H1 (cell line): ENCODE measurements around the gene DNAJC16. TPM values are rescaled to one million over a fixed set of nuclear protein-coding genes. Genes with fewer than 3 reads are reported as not detected.

Experiments
- CTCF ChIA-PET: fragments of 300-600 bp; sonication (Branson Sonifier 250); formaldehyde crosslinking; loops from one replicate; lab custom pipeline; 2021; ENCODE audit not compliant: partially characterized antibody; lab: Charles Lee
- POLR2A ChIA-PET: fragments of 300-600 bp; sonication (Branson Sonifier 250); formaldehyde crosslinking; loops from one replicate; lab custom pipeline; 2021; ENCODE audit warnings: inconsistent platforms; ENCODE audit not compliant: partially characterized antibody; lab: Charles Lee
- DNase-seq, 2 experiments: peaks; one replicate each; pipeline versions ENCODE4 v3.0.0 to v3.0.0-alpha.2; 2010 to 2022; ENCODE audit warnings: low spot score in 2 of 2, low read depth in 1 of 2, mixed read lengths in 1 of 2
- FAIRE-seq: peaks from 2 replicates; lab custom pipeline; 2011; peaks lifted over from hg19 to GRCh38; lab: Jason Lieb, UNC
- H2AFZ ChIP-seq: 2 replicates; pipeline ENCODE4 v1.8.1; 2012; ENCODE audit warnings: low read length, inconsistent platforms
- H2AK5ac ChIP-seq: 2 replicates; pipeline ENCODE4 v1.6.1; 2013; ENCODE audit warnings: low read depth, low read length
- H2BK120ac ChIP-seq: replicated peaks from 2 replicates; pipeline ENCODE3; 2013; ENCODE audit warnings: low read depth, low read length, inconsistent platforms
- H2BK12ac ChIP-seq: 2 replicates; pipeline ENCODE4 v1.6.1; 2013; ENCODE audit warnings: low read depth, low read length
- H2BK15ac ChIP-seq: 2 replicates; pipeline ENCODE4 v1.6.1; 2013; ENCODE audit warnings: low read length
- H2BK20ac ChIP-seq: 2 replicates; pipeline ENCODE4 v1.6.1; 2013; ENCODE audit warnings: low read length
- H2BK5ac ChIP-seq: 2 replicates; pipeline ENCODE4 v1.6.1; 2013; ENCODE audit warnings: low read depth, low read length
- H3K14ac ChIP-seq: 2 replicates; pipeline ENCODE4 v1.6.1; 2013; ENCODE audit warnings: inconsistent platforms; ENCODE audit not compliant: insufficient read length
- H3K18ac ChIP-seq: 2 replicates; pipeline ENCODE4 v1.6.1; 2013; ENCODE audit warnings: low read length; ENCODE audit errors: extremely low read depth
- H3K23ac ChIP-seq: 2 replicates; pipeline ENCODE4 v1.6.1; 2013; ENCODE audit warnings: inconsistent platforms; ENCODE audit not compliant: insufficient read length
- H3K23me2 ChIP-seq: 2 replicates; pipeline ENCODE4 v1.6.1; 2013; ENCODE audit warnings: low read depth, low read length
- H3K27ac ChIP-seq: 2 replicates; pipeline ENCODE4 v1.6.1; 2011; ENCODE audit warnings: low read depth, low read length, inconsistent platforms
- H3K27me3 ChIP-seq, 4 experiments: replicated peaks in 1 of 4; 1 replicate in 1 of 4; 2 replicates in 3 of 4; pipeline versions ENCODE4 v1.6.1 to v1.8.1; 2011 to 2013; ENCODE audit warnings: low read length in 3 of 4, mild to moderate bottlenecking in 3 of 4, inconsistent platforms in 2 of 4, mixed read lengths in 2 of 4, moderate library complexity in 1 of 4; ENCODE audit not compliant: control insufficient read depth in 3 of 4, insufficient read depth in 3 of 4; ENCODE audit errors: extremely low read depth in 1 of 4
- H3K36me3 ChIP-seq, 4 experiments: 2 replicates each; pipeline versions ENCODE4 v1.6.1 to v1.8.1; 2011 to 2013; ENCODE audit warnings: mild to moderate bottlenecking in 4 of 4, low read length in 3 of 4, moderate library complexity in 2 of 4, control low read depth in 1 of 4, inconsistent platforms in 1 of 4; ENCODE audit not compliant: insufficient read depth in 4 of 4, control insufficient read depth in 2 of 4
- H3K4ac ChIP-seq: replicated peaks from 2 replicates; pipeline ENCODE3; 2013; ENCODE audit warnings: low read length, low read depth, mixed read lengths, inconsistent platforms; ENCODE audit not compliant: insufficient read length
- H3K4me1 ChIP-seq, 4 experiments: replicated peaks in 1 of 4; 1 replicate in 1 of 4; 2 replicates in 3 of 4; pipeline versions ENCODE4 v1.6.1 to v1.8.1; 2011 to 2013; ENCODE audit warnings: low read length in 3 of 4, inconsistent platforms in 2 of 4, mixed read lengths in 1 of 4; ENCODE audit not compliant: insufficient read depth in 4 of 4, control insufficient read depth in 3 of 4
- H3K4me2 ChIP-seq, 2 experiments: 2 replicates each; pipeline versions ENCODE4 v1.6.1 to v1.8.1; 2011 to 2013; ENCODE audit warnings: low read depth in 2 of 2, low read length in 2 of 2, control low read depth in 1 of 2, inconsistent platforms in 1 of 2, mild to moderate bottlenecking in 1 of 2; ENCODE audit not compliant: insufficient read depth in 1 of 2
- H3K4me3 ChIP-seq, 4 experiments: fragments of 200-600, 300-600 bp in 1 of 4; sonication (generic), shearing (Covaris generic), sonication (Bioruptor Twin) in 1 of 4; 2 replicates each; pipeline versions ENCODE4 v1.5.1 to v1.8.1; 2011 to 2016; ENCODE audit warnings: low read length in 4 of 4, low read depth in 3 of 4, control low read depth in 2 of 4, inconsistent platforms in 2 of 4, mild to moderate bottlenecking in 2 of 4, mixed read lengths in 1 of 4, moderate library complexity in 1 of 4; ENCODE audit not compliant: insufficient read depth in 2 of 4; ENCODE audit errors: extremely low read depth in 1 of 4
- H3K56ac ChIP-seq: replicated peaks from 2 replicates; pipeline ENCODE3; 2013; ENCODE audit warnings: low read depth, mild to moderate bottlenecking, mixed read lengths, low read length, inconsistent platforms; ENCODE audit not compliant: insufficient read length
- H3K79me1 ChIP-seq: 2 replicates; pipeline ENCODE4 v1.6.1; 2013; ENCODE audit warnings: low read depth, low read length, control low read depth
- H3K79me2 ChIP-seq, 2 experiments: 2 replicates each; pipeline versions ENCODE4 v1.6.1 to v1.8.1; 2012 to 2013; ENCODE audit warnings: low read length in 2 of 2, mild to moderate bottlenecking in 2 of 2, inconsistent platforms in 1 of 2; ENCODE audit not compliant: insufficient read depth in 2 of 2, control insufficient read depth in 1 of 2
- H3K9ac ChIP-seq, 4 experiments: replicated peaks in 1 of 4; 1 replicate in 1 of 4; 2 replicates in 3 of 4; pipeline versions ENCODE4 v1.6.1 to v1.8.1; 2011 to 2013; ENCODE audit warnings: low read depth in 3 of 4, low read length in 3 of 4, control low read depth in 2 of 4, mild to moderate bottlenecking in 2 of 4, moderate library complexity in 2 of 4, inconsistent platforms in 1 of 4; ENCODE audit errors: extremely low read depth in 1 of 4
- H3K9me3 ChIP-seq, 2 experiments: 2 replicates each; pipeline versions ENCODE4 v1.6.1 to v1.8.1; 2012 to 2013; ENCODE audit warnings: mild to moderate bottlenecking in 2 of 2, moderate library complexity in 2 of 2, control low read depth in 1 of 2, inconsistent platforms in 1 of 2, low read depth in 1 of 2, low read length in 1 of 2, mixed read lengths in 1 of 2; ENCODE audit not compliant: insufficient read depth in 2 of 2
- H4K20me1 ChIP-seq, 2 experiments: replicated peaks in 1 of 2; 2 replicates each; pipeline versions ENCODE3 to v1.8.1; 2011 to 2013; ENCODE audit warnings: inconsistent platforms in 2 of 2, low read length in 2 of 2, mild to moderate bottlenecking in 1 of 2; ENCODE audit not compliant: insufficient read depth in 2 of 2, control insufficient read depth in 1 of 2
- H4K5ac ChIP-seq: 2 replicates; pipeline ENCODE4 v1.6.1; 2013; ENCODE audit warnings: low read length, low read depth, mixed read lengths, inconsistent platforms; ENCODE audit not compliant: insufficient read length
- H4K8ac ChIP-seq: 2 replicates; pipeline ENCODE4 v1.8.0; 2013; ENCODE audit warnings: mild to moderate bottlenecking, moderate library complexity, low read length, inconsistent platforms; ENCODE audit not compliant: insufficient read depth; ENCODE audit errors: extremely low read depth
- H4K91ac ChIP-seq: replicated peaks from 2 replicates; pipeline ENCODE3; 2013; ENCODE audit warnings: low read length, mixed read lengths, inconsistent platforms; ENCODE audit not compliant: insufficient read length
- WGBS, 2 experiments: shearing (Covaris generic) in 1 of 2; methylation state at CpG; one replicate each; pipeline versions ENCODE4 v1.1.6 to v1.1.7; 2013 to 2015; ENCODE audit warnings: low lambda C conversion rate in 2 of 2, mixed read lengths in 2 of 2, inconsistent platforms in 1 of 2, low coverage in 1 of 2, missing lambda C conversion rate in 1 of 2; ENCODE audit not compliant: insufficient replicate concordance in 2 of 2, insufficient coverage in 1 of 2, insufficient read length in 1 of 2; ENCODE audit errors: extremely low coverage in 1 of 2, missing lambda C conversion rate in 1 of 2; 5-methylcytosine and 5-hydroxymethylcytosine counted together
- polyA plus RNA-seq, 7 experiments: library from polyadenylated mRNA; depleted of rRNA in 3 of 7; stranded (reverse) in 5 of 7; unstranded in 2 of 7; fragments of >200 nt in 5 of 7; fragments of 200-250 nt in 2 of 7; gene quantifications; 1 replicate in 5 of 7; 2 replicates in 1 of 7; 4 replicates in 1 of 7; pipeline versions ENCODE4 v1.2.1 to v1.2.3, GENCODE V29; 2011 to 2013; ENCODE audit warnings: missing spikeins in 2 of 7, mixed read lengths in 2 of 7
- total RNA-seq: library from RNA; stranded (reverse); fragmentation: NEBNext Ultra II Directional; extraction: Animal tissue kit (Norgen Biotek cat#: 25700); gene quantifications from 2 replicates; pipeline ENCODE4 v1.2.1, GENCODE V29; 2021

The DNAJC16 gene
- total and polyA plus RNA-seq, 2 of the 8 experiments (the other 6 are each of a cell fraction or from before 2014, with no cell fraction given) = 7.9 to 23.3 TPM

GRCh38 chr1:15508700-15509487 is 17.8 kb upstream of the DNAJC16 start:
- peak overlapping the region; percentile 99; the same call in 1 of the 2 replicates for H2BK15ac ChIP-seq
- no peaks in the 10 kb centered on the region for H3K23me2 ChIP-seq
- no peaks in the 10 kb centered on the region for H4K20me1 ChIP-seq
- H2BK20ac ChIP-seq = peak overlapping the region; percentile 88; the same call in 1 of the 2 replicates
- DNase-seq (peak; percentile 62 to 82), FAIRE-seq (peak; percentile 99)
- no peak overlapping the region for H4K8ac ChIP-seq
- H3K79me2 ChIP-seq = peaks cover 0 to 9% of the 10 kb centered on the region in 2 experiments; a peak in 1 of 4 replicates
- H3K27me3 ChIP-seq = no peaks in the 10 kb centered on the region
- peak overlapping the region; percentile 93 for H2BK5ac ChIP-seq
- H2BK12ac ChIP-seq = peak overlapping the region; percentile 86; the same call in 1 of the 2 replicates
- H3K18ac ChIP-seq = peak overlapping the region; percentile 79; the same call in 1 of the 2 replicates
- peaks cover 13 to 31% (median 23%) of the 10 kb centered on the region in 4 experiments for H3K4me1 ChIP-seq
- CTCF ChIA-PET = interaction anchor here (0.7 kb wide), 1 partner anchor 826 kb away, joined by 3 read pairs; no protein-coding TSS in a partner anchor
- no peak overlapping the region for H3K23ac ChIP-seq
- peak overlapping the region in 2 of 4 experiments; percentile 46 to 60; a peak in 2 of 7 replicates for H3K9ac ChIP-seq
- peak overlapping the region; percentile 84 for H3K27ac ChIP-seq
- POLR2A ChIA-PET = interaction anchor here (0.7 to 1.9 kb wide), 9 partner anchors 9 to 652 kb away, joined by 3 to 7 read pairs (median 3); partner anchors contain the start of genes CASP9 and DNAJC16
- no peak overlapping the region for H3K56ac ChIP-seq
- WGBS, 2 experiments = 12% methylated on average over 12 of the region's 12 CpGs; no CpG with 5 or more reads in 1 of the 2 experiments
- H2AFZ ChIP-seq = no peak overlapping the region
- H3K36me3 ChIP-seq = peaks cover 0 to 6% (median 0%) of the 10 kb centered on the region in 4 experiments; a peak in 3 of 8 replicates
- H4K91ac ChIP-seq = peak overlapping the region; percentile 38
- H4K5ac ChIP-seq = peak overlapping the region; percentile 70
- H3K4me2 ChIP-seq = peak overlapping the region; percentile 41 to 60; a peak in 3 of 4 replicates
- H2AK5ac ChIP-seq = peak overlapping the region; percentile 75; the same call in 1 of the 2 replicates
- no peak overlapping the region for H3K4ac ChIP-seq
- H3K9me3 ChIP-seq = no peaks in the 10 kb centered on the region
- H2BK120ac ChIP-seq = peak overlapping the region; percentile 34
- H3K4me3 ChIP-seq = peak overlapping the region in 1 of 4 experiments; percentile 23; a peak in 2 of 8 replicates
- H3K14ac ChIP-seq = no peak overlapping the region
- H3K79me1 ChIP-seq = no peaks in the 10 kb centered on the region; the same call in 1 of the 2 replicates
